Natural killer cell (primary cell): ENCODE results near the gene TMEM225B. TPM values are rescaled to one million over a fixed set of nuclear protein-coding genes. Genes with fewer than 3 reads are reported as not detected.

Experiments
- ATAC-seq, 3 donors: fragments of 150-1000 bp in 2 of 3; fragments of 200-7000 bp in 1 of 3; cut with Tn5 transposase; 1 replicate in 1 of 3; 2 replicates in 2 of 3; pipeline ENCODE4 v1.10.0; 2021; ENCODE audit warnings: mild to moderate bottlenecking in 2 of 3, moderate library complexity in 2 of 3
- DNase-seq, 2 donors: peaks; one replicate each; pipeline versions ENCODE4 v3.0.0 to v3.0.0-alpha.2; 2013 to 2021; ENCODE audit warnings: mixed read lengths in 1 of 2
- H3K27ac ChIP-seq: one replicate; pipeline ENCODE4 v1.5.1; 2013; ENCODE audit warnings: mild to moderate bottlenecking, low read length
- H3K27me3 ChIP-seq: one replicate; pipeline ENCODE4 v1.6.1; 2013; ENCODE audit warnings: low read length; ENCODE audit not compliant: control insufficient read depth, insufficient read depth
- H3K36me3 ChIP-seq: one replicate; pipeline ENCODE4 v1.6.1; 2013; ENCODE audit warnings: low read length; ENCODE audit not compliant: control insufficient read depth, insufficient read depth
- H3K4me1 ChIP-seq: one replicate; pipeline ENCODE4 v1.6.1; 2013; ENCODE audit warnings: low read length; ENCODE audit not compliant: control insufficient read depth, insufficient read depth
- H3K4me3 ChIP-seq: one replicate; pipeline ENCODE4 v1.5.1; 2013; ENCODE audit warnings: low read length
- H3K9me3 ChIP-seq: one replicate; pipeline ENCODE4 v1.6.1; 2013; ENCODE audit warnings: low read length; ENCODE audit not compliant: control insufficient read depth, insufficient read depth
- H3K27ac Mint-ChIP-seq, 2 donors: one replicate each; pipeline ENCODE4 v1.8.0; 2022; ENCODE audit warnings: mild to moderate bottlenecking in 2 of 2, mixed read lengths in 2 of 2, moderate library complexity in 1 of 2
- H3K27me3 Mint-ChIP-seq, 2 donors: one replicate each; pipeline ENCODE4 v1.8.0; 2022; ENCODE audit warnings: low read depth in 2 of 2, mixed read lengths in 2 of 2
- H3K36me3 Mint-ChIP-seq: one replicate; pipeline ENCODE4 v1.8.0; 2022; ENCODE audit warnings: mixed read lengths
- H3K4me1 Mint-ChIP-seq, 2 donors: one replicate each; pipeline ENCODE4 v1.8.0; 2022; ENCODE audit warnings: mixed read lengths in 2 of 2
- H3K4me3 Mint-ChIP-seq: one replicate; pipeline ENCODE4 v1.8.0; 2022; ENCODE audit warnings: mild to moderate bottlenecking, moderate library complexity, mixed read lengths
- H3K9me3 Mint-ChIP-seq, 2 donors: one replicate each; pipeline ENCODE4 v1.8.0; 2022; ENCODE audit warnings: mixed read lengths in 2 of 2
- WGBS: methylation state at CpG from one replicate; pipeline ENCODE4 v1.1.7; 2013; ENCODE audit warnings: missing lambda C conversion rate; ENCODE audit not compliant: insufficient coverage; 5-methylcytosine and 5-hydroxymethylcytosine counted together
- intact Hi-C: fragments of 100-400 bp; cut with micrococcal nuclease; formaldehyde crosslinking; loops from one replicate; pipeline ENCODE4 v1.14.2; 2022
- total RNA-seq, 4 donors: library from RNA; stranded (reverse); fragments of 120-200 nt in 1 of 4; gene quantifications; one replicate each; pipeline versions ENCODE4 v1.2.3 to v1.2.4, GENCODE V29; 2013 to 2022
- TF ChIP-seq, protein P1 (sequence below): fragments of 200-600 bp; IDR thresholded peaks from one replicate; pipeline ENCODE4 v1.8.0; 2022; ENCODE audit warnings: antibody characterized with exemption

The TMEM225B gene
- total RNA-seq, 3 donors from 2014 or later (not counting 1 experiment from before 2014, with no cell fraction given) = 1.4 to 2.5 (median 2.0) TPM

DNA sequence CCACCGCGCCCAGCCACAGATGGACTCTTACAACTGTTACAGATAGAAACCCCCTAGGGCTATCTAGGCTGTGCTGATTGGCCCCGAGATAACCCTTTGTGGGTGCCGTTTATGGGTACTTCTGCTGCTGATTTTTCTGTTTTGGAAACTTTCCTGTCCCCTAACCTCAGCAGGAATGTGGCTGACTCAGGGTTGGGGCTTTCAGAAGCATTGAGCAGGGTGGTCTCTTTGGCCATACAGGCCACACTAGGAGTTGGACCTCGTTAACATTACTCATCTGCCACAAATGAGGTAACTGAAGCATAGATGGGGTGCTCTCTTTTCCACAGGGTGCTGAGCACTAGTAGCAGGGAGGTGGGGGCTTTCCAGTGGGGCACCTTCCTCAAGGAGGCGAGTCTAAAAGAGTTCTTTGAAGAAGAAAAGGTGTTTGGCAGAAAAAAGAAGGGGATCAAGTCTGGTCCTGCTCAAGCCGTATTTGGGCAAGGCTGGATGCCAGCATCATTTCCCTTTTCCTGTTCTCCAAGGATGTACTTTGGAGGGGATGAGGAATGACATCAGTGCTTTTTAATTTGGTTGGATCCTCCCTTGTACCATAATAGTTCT, 25.1 kb downstream of the TMEM225B start:
- 83% methylated on average over 7 of the region's 7 CpGs for WGBS
- H3K27me3 ChIP-seq = no peaks in the 10 kb centered on the region
- intact Hi-C loops = no loop called here
- no peak overlapping the region for H3K27ac ChIP-seq
- no peak for ATAC-seq
- peaks cover 11% of the 10 kb centered on the region for H3K36me3 Mint-ChIP-seq
- H3K27me3 Mint-ChIP-seq = no peaks in the 10 kb centered on the region
- no peaks in the 10 kb centered on the region for H3K9me3 Mint-ChIP-seq
- no peak overlapping the region for H3K4me3 ChIP-seq
- peaks cover 32 to 48% of the 10 kb centered on the region in 2 donors for H3K4me1 Mint-ChIP-seq
- peak in 1 of 2 donors; percentile 57 for DNase-seq
- H3K4me1 ChIP-seq = peaks cover 28% of the 10 kb centered on the region
- H3K9me3 ChIP-seq = no peaks in the 10 kb centered on the region
- H3K4me3 Mint-ChIP-seq = peak overlapping the region; percentile 78
- peak overlapping the region; percentile 85 to 89 for H3K27ac Mint-ChIP-seq
- TF ChIP-seq, protein P1, sequence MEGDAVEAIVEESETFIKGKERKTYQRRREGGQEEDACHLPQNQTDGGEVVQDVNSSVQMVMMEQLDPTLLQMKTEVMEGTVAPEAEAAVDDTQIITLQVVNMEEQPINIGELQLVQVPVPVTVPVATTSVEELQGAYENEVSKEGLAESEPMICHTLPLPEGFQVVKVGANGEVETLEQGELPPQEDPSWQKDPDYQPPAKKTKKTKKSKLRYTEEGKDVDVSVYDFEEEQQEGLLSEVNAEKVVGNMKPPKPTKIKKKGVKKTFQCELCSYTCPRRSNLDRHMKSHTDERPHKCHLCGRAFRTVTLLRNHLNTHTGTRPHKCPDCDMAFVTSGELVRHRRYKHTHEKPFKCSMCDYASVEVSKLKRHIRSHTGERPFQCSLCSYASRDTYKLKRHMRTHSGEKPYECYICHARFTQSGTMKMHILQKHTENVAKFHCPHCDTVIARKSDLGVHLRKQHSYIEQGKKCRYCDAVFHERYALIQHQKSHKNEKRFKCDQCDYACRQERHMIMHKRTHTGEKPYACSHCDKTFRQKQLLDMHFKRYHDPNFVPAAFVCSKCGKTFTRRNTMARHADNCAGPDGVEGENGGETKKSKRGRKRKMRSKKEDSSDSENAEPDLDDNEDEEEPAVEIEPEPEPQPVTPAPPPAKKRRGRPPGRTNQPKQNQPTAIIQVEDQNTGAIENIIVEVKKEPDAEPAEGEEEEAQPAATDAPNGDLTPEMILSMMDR = no peak
- peaks cover 89% of the 10 kb centered on the region for H3K36me3 ChIP-seq

DNA sequence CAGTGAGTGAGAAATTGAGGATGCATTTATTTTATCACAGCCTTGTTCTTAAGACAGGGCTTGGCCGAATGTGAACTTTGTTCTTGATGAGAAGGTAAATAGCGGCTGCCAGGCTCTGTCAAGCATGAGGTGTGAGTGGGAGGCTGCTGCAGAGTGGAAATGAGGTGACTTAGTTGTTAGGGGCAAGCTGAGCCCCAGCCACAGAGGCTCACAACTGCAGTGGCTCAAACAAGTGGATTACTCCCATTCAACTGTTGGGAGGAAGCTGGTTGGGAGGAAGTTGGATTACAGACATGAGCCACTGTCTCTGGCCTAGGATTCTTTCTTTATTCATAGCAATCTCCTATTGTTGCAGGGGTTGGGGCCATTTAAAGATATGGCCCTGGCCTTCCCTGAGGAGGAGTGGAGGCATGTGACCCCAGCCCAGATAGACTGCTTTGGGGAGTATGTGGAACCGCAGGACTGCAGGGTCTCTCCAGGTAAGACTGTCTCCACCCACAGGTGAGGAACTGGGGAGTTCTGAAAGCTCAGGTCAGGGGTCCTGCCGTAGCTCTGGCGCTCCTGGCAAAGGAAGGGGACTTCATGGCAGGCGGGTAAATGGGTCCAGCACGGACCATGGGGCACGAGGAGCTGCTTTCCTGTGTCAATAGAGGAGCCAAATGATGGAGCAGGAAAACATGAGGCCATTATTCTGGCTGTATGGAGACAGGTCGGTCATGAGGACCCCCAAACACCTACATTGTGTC, 25.8 kb downstream of the TMEM225B start:
- H3K9me3 Mint-ChIP-seq = no peaks in the 10 kb centered on the region
- Histone ChIP-seq H3K27me3 (no peaks in the 10 kb centered on the region), H3K4me3 (no peak overlapping the region), H3K4me1 (peaks cover 28% of the 10 kb centered on the region), H3K36me3 (peaks cover 90% of the 10 kb centered on the region), H3K9me3 (no peaks in the 10 kb centered on the region), H3K27ac (peak overlapping the region; percentile 64)
- no peaks in the 10 kb centered on the region for H3K27me3 Mint-ChIP-seq
- H3K4me1 Mint-ChIP-seq = peaks cover 29 to 42% of the 10 kb centered on the region in 2 donors
- 79% methylated on average over 9 of the region's 9 CpGs for WGBS
- ATAC-seq (peak; percentile 2 to 13 (median 11)), DNase-seq (peak in 1 of 2 donors; percentile 55)
- intact Hi-C loops = no loop called here
- peaks cover 16% of the 10 kb centered on the region for H3K36me3 Mint-ChIP-seq
- TF ChIP-seq, protein P1 = no peak
- peak overlapping the region; percentile 78 for H3K4me3 Mint-ChIP-seq
- peak overlapping the region; percentile 85 to 89 for H3K27ac Mint-ChIP-seq

DNA sequence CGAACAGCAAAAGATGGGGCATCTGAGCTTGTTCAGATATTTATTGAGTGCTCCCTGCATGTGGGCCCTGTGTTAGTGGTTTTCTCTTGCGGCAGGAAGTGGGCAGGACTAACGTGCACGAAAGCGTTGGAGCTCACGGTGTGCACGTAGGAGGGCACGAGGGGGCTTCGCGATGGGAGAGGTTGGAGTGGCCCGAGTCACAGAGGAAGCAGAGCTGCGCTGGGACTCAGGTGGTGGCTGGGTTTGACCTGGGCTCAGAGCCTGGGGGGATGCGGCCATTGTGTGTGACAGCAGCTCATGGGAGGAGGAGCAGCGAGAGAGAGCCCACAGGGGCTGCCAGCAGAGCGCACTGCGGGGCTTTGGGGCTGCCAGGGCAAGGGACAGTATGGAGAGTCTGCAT, 26.4 kb downstream of the TMEM225B start:
- 35% methylated on average over 16 of the region's 16 CpGs for WGBS
- no peaks in the 10 kb centered on the region for H3K9me3 Mint-ChIP-seq
- DNase-seq (peak; percentile 52 to 93), ATAC-seq (peak; percentile 86 to 93 (median 90))
- peak overlapping the region; percentile 78 for H3K4me3 Mint-ChIP-seq
- Histone ChIP-seq H3K9me3 (no peaks in the 10 kb centered on the region), H3K27me3 (no peaks in the 10 kb centered on the region), H3K4me1 (peaks cover 28% of the 10 kb centered on the region), H3K4me3 (no peak overlapping the region), H3K36me3 (peaks cover 89% of the 10 kb centered on the region), H3K27ac (peak overlapping the region; percentile 64)
- no peaks in the 10 kb centered on the region for H3K27me3 Mint-ChIP-seq
- H3K27ac Mint-ChIP-seq = peak overlapping the region; percentile 85 to 89
- H3K4me1 Mint-ChIP-seq = peaks cover 29 to 36% of the 10 kb centered on the region in 2 donors
- H3K36me3 Mint-ChIP-seq = peaks cover 16% of the 10 kb centered on the region
- TF ChIP-seq, protein P1 = no peak
- intact Hi-C loops = no loop called here
